HG02884 (cell line): ENCODE data around the gene OLFML3.

Experiments used
- ATAC-seq: cut with Tn5 transposase; IDR thresholded peaks from one replicate; pipeline ENCODE4 v1.9.1; 2021; ENCODE audit warnings: mild to moderate bottlenecking, moderate library complexity; ENCODE audit not compliant: unreplicated experiment

Gene OLFML3

GRCh38 chr1:113978863-113979702, at the start of gene OLFML3:
OLFML3 (plus strand) TSS chr1:113979474; CDS start chr1:113979517, 43 bp downstream.
- ATAC-seq = peak; percentile 51

- ATAC-seq = peak; percentile 23
Observed at GRCh38 chr1:113929750-113930498, 49.4 kb upstream of the OLFML3 start.

GRCh38 chr1:113930499-113931161, 48.6 kb upstream of the OLFML3 start:
- peak; percentile 17 for ATAC-seq

- ATAC-seq = no peak
Observed at GRCh38 chr1:113931451-113931851, 47.8 kb upstream of the OLFML3 start.

GRCh38 chr1:113934006-113934405, 45.3 kb upstream of the OLFML3 start:
- no peak for ATAC-seq

- ATAC-seq = no peak
Observed at GRCh38 chr1:113934511-113935055, 44.7 kb upstream of the OLFML3 start.

GRCh38 chr1:113935176-113935575, 44.1 kb upstream of the OLFML3 start:
- no peak for ATAC-seq

GRCh38 chr1:113935970-113936369, 43.3 kb upstream of the OLFML3 start:
- no peak for ATAC-seq

- ATAC-seq = no peak
Observed at GRCh38 chr1:113937146-113937545, 42.1 kb upstream of the OLFML3 start.

- ATAC-seq = no peak
Observed at GRCh38 chr1:113938192-113938591, 41.1 kb upstream of the OLFML3 start.

- peak; percentile 65 for ATAC-seq
Observed at GRCh38 chr1:113940365-113941244, 38.7 kb upstream of the OLFML3 start.

- no peak for ATAC-seq
Observed at GRCh38 chr1:113941245-113941559, 38.1 kb upstream of the OLFML3 start.

GRCh38 chr1:113942527-113942926, 36.7 kb upstream of the OLFML3 start:
- no peak for ATAC-seq

- ATAC-seq = no peak
Observed at GRCh38 chr1:113943028-113943811, 36.1 kb upstream of the OLFML3 start.

GRCh38 chr1:113945329-113945728, 33.9 kb upstream of the OLFML3 start:
- no peak for ATAC-seq

- ATAC-seq = no peak
Observed at GRCh38 chr1:113946112-113946511, 33.2 kb upstream of the OLFML3 start.

GRCh38 chr1:113946678-113947387, 32.4 kb upstream of the OLFML3 start:
- ATAC-seq = no peak

GRCh38 chr1:113947388-113948107, 31.7 kb upstream of the OLFML3 start:
- no peak for ATAC-seq
